Measurements from ENCODE around the gene PGAM1. TPM values are rescaled to one million over a fixed set of nuclear protein-coding genes. Genes with fewer than 3 reads are reported as not detected.

The PGAM1 gene
- total and polyA plus RNA-seq, 2 of the 13 experiments (the other 11 are each of a cell fraction or from before 2014, with no cell fraction given): 354 to 483 TPM

DNA sequence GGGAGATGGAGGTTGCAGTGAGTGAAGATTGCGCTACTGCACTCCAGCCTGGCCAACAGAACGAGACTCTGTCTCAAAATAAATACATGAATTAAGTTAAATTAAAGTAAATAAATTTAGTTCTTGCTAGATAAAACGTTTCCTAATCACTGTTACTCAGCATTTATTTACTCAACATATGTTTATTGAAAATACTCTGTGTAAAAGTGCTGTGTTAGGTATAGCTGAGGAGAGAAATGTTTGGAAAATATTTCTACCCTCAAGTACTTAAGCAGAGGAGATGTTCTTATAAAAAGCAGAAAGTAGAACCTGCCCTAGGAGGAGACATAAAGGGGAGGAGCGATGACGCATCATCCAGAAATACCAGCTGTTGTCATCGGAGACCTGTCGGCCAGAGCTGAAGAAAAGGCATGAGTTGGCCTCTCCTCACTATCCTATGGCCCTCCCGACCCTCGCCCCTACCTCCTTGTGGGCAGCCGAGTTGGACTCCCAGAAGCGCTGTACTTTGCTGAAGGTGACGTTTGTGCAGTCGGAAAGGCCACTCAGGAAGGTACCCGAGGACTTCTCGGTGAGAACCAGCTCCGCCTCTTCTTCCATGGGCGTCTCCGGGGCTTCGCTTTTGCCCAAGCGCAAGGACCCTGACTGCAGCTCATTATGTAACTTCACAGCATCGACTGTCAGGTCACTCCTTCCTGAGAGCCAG lies 26.0 kb upstream of the PGAM1 start:
- BruUV-seq (replicated peaks): no TSS peak
- no peak for FAIRE-seq
- Histone ChIP-seq H3K9ac (ENCODE audit: insufficient read depth, low read depth, low read length) (peak overlapping the region; percentile 85), H3K4me1 (ENCODE audit: insufficient read depth, low read length) (peaks cover 13% of the 10 kb centered on the region; the same call in 1 of the 2 replicates), H3K79me2 (ENCODE audit: insufficient read depth, low read length) (peaks cover 12% of the 10 kb centered on the region), H3K4me3 (replicated peaks in 1 of 3; ENCODE audit: insufficient read depth in 1 of 3, low read depth in 2 of 3, low read length in 3 of 3) (peak overlapping the region; percentile 72 to 92 (median 87)), H3K27me3 (ENCODE audit: control insufficient read depth in 1 of 2, insufficient read depth in 2 of 2, low read length in 2 of 2) (no peaks in the 10 kb centered on the region; a peak in 1 of 5 replicates), H4K20me1 (ENCODE audit: insufficient read depth, low read length) (no peaks in the 10 kb centered on the region), H3K4me2 (ENCODE audit: low read depth, low read length) (peak overlapping the region; percentile 88), H3K36me3 (replicated peaks in 1 of 2; ENCODE audit: control insufficient read depth in 1 of 2, insufficient read depth in 2 of 2, low read length in 2 of 2) (peaks cover 2 to 19% of the 10 kb centered on the region in 2 experiments; a peak in 4 of 5 replicates), H3K27ac (ENCODE audit: extremely low read length, insufficient read depth, low read length) (peak overlapping the region; percentile 83), H3K9me3 (ENCODE audit: low read length) (no peaks in the 10 kb centered on the region), H2AFZ (ENCODE audit: low read length) (peak overlapping the region; percentile 82)
- WGBS (ENCODE audit: low lambda C conversion rate): 21% methylated on average over 12 of the region's 21 CpGs
- in situ Hi-C loops (cut with HindIII; ENCODE audit: extremely low pct_ligation_motif_present, low pct_unique_long_range_greater_than_20kb) (no loop called here), intact Hi-C loops (cut with micrococcal nuclease; ENCODE audit: unreplicated experiment) (loop anchor here (5.0 kb wide), 1 partner anchor 108 kb away; the partner anchor contains the start of gene ARHGAP19)
- ChIA-PET CTCF (ENCODE audit: low intra/inter-chr PET ratio, low total read pairs) (no interaction called here), POLR2A (interaction anchor here (1.0 to 2.2 kb wide), 7 partner anchors 9 to 72 kb away, joined by 3 to 11 read pairs (median 6); no protein-coding TSS in a partner anchor)
- peak; percentile 56 for DNase-seq (ENCODE audit: low spot score)
- peak; percentile 63 for ATAC-seq
- TF ChIP-seq NFYC (CRISPR knock-in tag; IDR thresholded peaks at IDR 0.05): no peak
- no peak; the same call in 1 of the 2 replicates for TF ChIP-seq FOXC1 (CRISPR knock-in tag; IDR thresholded peaks at IDR 0.05; ENCODE audit: borderline replicate concordance)
- 0 out of 2 replicates have a peak, but pooled peaks have one; percentile 18 for TF ChIP-seq ATF7 (IDR thresholded peaks at IDR 0.05)
- TF ChIP-seq ATF7 (CRISPR knock-in tag; IDR thresholded peaks at IDR 0.05): no peak
- TF ChIP-seq, protein P1, sequence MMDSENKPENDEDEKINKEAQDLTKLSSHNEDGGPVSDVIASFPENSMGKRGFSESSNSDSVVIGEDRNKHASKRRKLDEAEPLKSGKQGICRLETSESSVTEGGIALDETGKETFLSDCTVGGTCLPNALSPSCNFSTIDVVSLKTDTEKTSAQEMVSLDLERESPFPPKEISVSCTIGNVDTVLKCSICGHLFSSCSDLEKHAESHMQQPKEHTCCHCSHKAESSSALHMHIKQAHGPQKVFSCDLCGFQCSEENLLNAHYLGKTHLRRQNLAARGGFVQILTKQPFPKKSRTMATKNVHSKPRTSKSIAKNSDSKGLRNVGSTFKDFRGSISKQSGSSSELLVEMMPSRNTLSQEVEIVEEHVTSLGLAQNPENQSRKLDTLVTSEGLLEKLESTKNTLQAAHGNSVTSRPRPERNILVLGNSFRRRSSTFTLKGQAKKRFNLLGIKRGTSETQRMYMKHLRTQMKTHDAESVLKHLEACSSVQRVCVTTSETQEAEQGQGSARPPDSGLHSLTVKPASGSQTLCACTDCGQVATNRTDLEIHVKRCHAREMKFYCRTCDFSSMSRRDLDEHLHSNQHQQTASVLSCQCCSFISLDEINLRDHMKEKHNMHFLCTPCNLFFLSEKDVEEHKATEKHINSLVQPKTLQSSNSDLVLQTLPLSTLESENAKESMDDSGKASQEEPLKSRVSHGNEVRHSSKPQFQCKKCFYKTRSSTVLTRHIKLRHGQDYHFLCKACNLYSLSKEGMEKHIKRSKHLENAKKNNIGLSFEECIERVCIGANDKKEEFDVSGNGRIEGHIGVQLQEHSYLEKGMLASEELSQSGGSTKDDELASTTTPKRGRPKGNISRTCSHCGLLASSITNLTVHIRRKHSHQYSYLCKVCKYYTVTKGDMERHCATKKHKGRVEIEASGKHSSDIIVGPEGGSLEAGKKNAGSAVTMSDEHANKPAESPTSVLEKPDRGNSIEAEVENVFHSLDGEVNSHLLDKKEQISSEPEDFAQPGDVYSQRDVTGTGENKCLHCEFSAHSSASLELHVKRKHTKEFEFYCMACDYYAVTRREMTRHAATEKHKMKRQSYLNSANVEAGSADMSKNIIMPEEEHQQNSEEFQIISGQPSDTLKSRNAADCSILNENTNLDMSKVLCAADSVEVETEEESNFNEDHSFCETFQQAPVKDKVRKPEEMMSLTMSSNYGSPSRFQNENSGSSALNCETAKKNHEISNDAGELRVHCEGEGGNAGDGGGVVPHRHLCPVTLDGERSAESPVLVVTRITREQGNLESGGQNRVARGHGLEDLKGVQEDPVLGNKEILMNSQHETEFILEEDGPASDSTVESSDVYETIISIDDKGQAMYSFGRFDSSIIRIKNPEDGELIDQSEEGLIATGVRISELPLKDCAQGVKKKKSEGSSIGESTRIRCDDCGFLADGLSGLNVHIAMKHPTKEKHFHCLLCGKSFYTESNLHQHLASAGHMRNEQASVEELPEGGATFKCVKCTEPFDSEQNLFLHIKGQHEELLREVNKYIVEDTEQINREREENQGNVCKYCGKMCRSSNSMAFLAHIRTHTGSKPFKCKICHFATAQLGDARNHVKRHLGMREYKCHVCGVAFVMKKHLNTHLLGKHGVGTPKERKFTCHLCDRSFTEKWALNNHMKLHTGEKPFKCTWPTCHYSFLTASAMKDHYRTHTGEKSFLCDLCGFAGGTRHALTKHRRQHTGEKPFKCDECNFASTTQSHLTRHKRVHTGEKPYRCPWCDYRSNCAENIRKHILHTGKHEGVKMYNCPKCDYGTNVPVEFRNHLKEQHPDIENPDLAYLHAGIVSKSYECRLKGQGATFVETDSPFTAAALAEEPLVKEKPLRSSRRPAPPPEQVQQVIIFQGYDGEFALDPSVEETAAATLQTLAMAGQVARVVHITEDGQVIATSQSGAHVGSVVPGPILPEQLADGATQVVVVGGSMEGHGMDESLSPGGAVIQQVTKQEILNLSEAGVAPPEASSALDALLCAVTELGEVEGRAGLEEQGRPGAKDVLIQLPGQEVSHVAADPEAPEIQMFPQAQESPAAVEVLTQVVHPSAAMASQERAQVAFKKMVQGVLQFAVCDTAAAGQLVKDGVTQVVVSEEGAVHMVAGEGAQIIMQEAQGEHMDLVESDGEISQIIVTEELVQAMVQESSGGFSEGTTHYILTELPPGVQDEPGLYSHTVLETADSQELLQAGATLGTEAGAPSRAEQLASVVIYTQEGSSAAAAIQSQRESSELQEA (CRISPR knock-in tag; IDR thresholded peaks at IDR 0.05; ENCODE audit: not compliant biosample characterization): no peak
- no peak for TF ChIP-seq SIN3A (IDR thresholded peaks at IDR 0.05; ENCODE audit: borderline replicate concordance, low read depth, low read length)
- TF ChIP-seq MIXL1 (CRISPR knock-in tag; IDR thresholded peaks at IDR 0.05): no peak
- no peak for TF ChIP-seq SOX6 (IDR thresholded peaks at IDR 0.05)
- no peak for TF ChIP-seq SOX6 (CRISPR knock-in tag; IDR thresholded peaks at IDR 0.05)
- TF ChIP-seq RBFOX2 (IDR thresholded peaks at IDR 0.05; ENCODE audit: low read depth, low read length): no peak
- TF ChIP-seq ZNF484 (CRISPR knock-in tag; IDR thresholded peaks at IDR 0.05; ENCODE audit: borderline replicate concordance, low read depth): no peak
- no peak for TF ChIP-seq MED8 (CRISPR knock-in tag; IDR thresholded peaks at IDR 0.05; ENCODE audit: insufficient replicate concordance)
- TF ChIP-seq, protein P2, sequence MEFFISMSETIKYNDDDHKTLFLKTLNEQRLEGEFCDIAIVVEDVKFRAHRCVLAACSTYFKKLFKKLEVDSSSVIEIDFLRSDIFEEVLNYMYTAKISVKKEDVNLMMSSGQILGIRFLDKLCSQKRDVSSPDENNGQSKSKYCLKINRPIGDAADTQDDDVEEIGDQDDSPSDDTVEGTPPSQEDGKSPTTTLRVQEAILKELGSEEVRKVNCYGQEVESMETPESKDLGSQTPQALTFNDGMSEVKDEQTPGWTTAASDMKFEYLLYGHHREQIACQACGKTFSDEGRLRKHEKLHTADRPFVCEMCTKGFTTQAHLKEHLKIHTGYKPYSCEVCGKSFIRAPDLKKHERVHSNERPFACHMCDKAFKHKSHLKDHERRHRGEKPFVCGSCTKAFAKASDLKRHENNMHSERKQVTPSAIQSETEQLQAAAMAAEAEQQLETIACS (CRISPR knock-in tag; IDR thresholded peaks at IDR 0.05): no peak
- TF ChIP-seq ATF7-NPFF (CRISPR knock-in tag; IDR thresholded peaks at IDR 0.05; ENCODE audit: low read depth): no peak
- TF ChIP-seq, protein P3, sequence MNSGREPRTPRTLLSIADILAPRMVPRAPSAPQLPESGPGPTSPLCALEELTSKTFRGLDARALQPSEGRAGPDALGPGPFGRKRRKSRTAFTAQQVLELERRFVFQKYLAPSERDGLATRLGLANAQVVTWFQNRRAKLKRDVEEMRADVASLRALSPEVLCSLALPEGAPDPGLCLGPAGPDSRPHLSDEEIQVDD (CRISPR knock-in tag; IDR thresholded peaks at IDR 0.05; ENCODE audit: borderline replicate concordance): no peak

All from HepG2 (cell line).